Measurements from ENCODE around the gene FBXO38. TPM values are rescaled to one million over a fixed set of nuclear protein-coding genes. Genes with fewer than 3 reads are reported as not detected.

Gene FBXO38
- total RNA-seq, 1 donor from 2014 or later = 65.0 TPM

GRCh38 chr5:148421661-148422060 is 37.9 kb downstream of the FBXO38 start:
- TF ChIP-seq CTCF (IDR thresholded peaks at IDR 0.05; ENCODE audit: unreplicated experiment) = no peak
- DNase-seq (ENCODE audit: low spot score, unreplicated experiment) = no peak
- Mint-ChIP-seq H3K27ac (peak overlapping the region; percentile 30), H3K36me3 (ENCODE audit: insufficient read depth) (peaks cover 37% of the 10 kb centered on the region), H3K4me3 (ENCODE audit: low read depth) (no peak overlapping the region), H3K4me1 (ENCODE audit: low read depth) (peaks cover 12% of the 10 kb centered on the region), H3K27me3 (no peaks in the 10 kb centered on the region), H3K9me3 (ENCODE audit: low read depth) (no peaks in the 10 kb centered on the region)

- peaks cover 30% of the 10 kb centered on the region for H3K36me3 Mint-ChIP-seq (ENCODE audit: insufficient read depth)
- H3K9me3 Mint-ChIP-seq (ENCODE audit: low read depth) = no peaks in the 10 kb centered on the region
- no peak for TF ChIP-seq CTCF (IDR thresholded peaks at IDR 0.05; ENCODE audit: unreplicated experiment)
- H3K27me3 Mint-ChIP-seq = no peaks in the 10 kb centered on the region
- no peak for DNase-seq (ENCODE audit: low spot score, unreplicated experiment)
- peaks cover 12% of the 10 kb centered on the region for H3K4me1 Mint-ChIP-seq (ENCODE audit: low read depth)
- H3K27ac Mint-ChIP-seq = no peak overlapping the region
- H3K4me3 Mint-ChIP-seq (ENCODE audit: low read depth) = no peak overlapping the region
Observed at GRCh38 chr5:148425808-148426207, 42.0 kb downstream of the FBXO38 start.

GRCh38 chr5:148426514-148426913 is 42.8 kb downstream of the FBXO38 start:
- no peaks in the 10 kb centered on the region for H3K27me3 Mint-ChIP-seq
- H3K4me3 Mint-ChIP-seq (ENCODE audit: low read depth) = no peak overlapping the region
- H3K27ac Mint-ChIP-seq = no peak overlapping the region
- no peak for DNase-seq (ENCODE audit: low spot score, unreplicated experiment)
- no peaks in the 10 kb centered on the region for H3K9me3 Mint-ChIP-seq (ENCODE audit: low read depth)
- TF ChIP-seq CTCF (IDR thresholded peaks at IDR 0.05; ENCODE audit: unreplicated experiment) = no peak
- H3K36me3 Mint-ChIP-seq (ENCODE audit: insufficient read depth) = peaks cover 34% of the 10 kb centered on the region
- peaks cover 12% of the 10 kb centered on the region for H3K4me1 Mint-ChIP-seq (ENCODE audit: low read depth)

GRCh38 chr5:148427370-148428042 is 43.7 kb downstream of the FBXO38 start:
- H3K27ac Mint-ChIP-seq = no peak overlapping the region
- peaks cover 10% of the 10 kb centered on the region for H3K4me1 Mint-ChIP-seq (ENCODE audit: low read depth)
- no peak overlapping the region for H3K4me3 Mint-ChIP-seq (ENCODE audit: low read depth)
- H3K9me3 Mint-ChIP-seq (ENCODE audit: low read depth) = no peaks in the 10 kb centered on the region
- no peak for DNase-seq (ENCODE audit: low spot score, unreplicated experiment)
- TF ChIP-seq CTCF (IDR thresholded peaks at IDR 0.05; ENCODE audit: unreplicated experiment) = no peak
- H3K36me3 Mint-ChIP-seq (ENCODE audit: insufficient read depth) = peaks cover 28% of the 10 kb centered on the region
- H3K27me3 Mint-ChIP-seq = no peaks in the 10 kb centered on the region

- Mint-ChIP-seq H3K36me3 (ENCODE audit: insufficient read depth) (peaks cover 32% of the 10 kb centered on the region), H3K27me3 (no peaks in the 10 kb centered on the region), H3K27ac (no peak overlapping the region), H3K9me3 (ENCODE audit: low read depth) (no peaks in the 10 kb centered on the region), H3K4me3 (ENCODE audit: low read depth) (no peak overlapping the region), H3K4me1 (ENCODE audit: low read depth) (peaks cover under 1% of the 10 kb centered on the region)
- no peak for DNase-seq (ENCODE audit: low spot score, unreplicated experiment)
- TF ChIP-seq CTCF (IDR thresholded peaks at IDR 0.05; ENCODE audit: unreplicated experiment) = no peak
Observed at GRCh38 chr5:148428848-148429247, 45.1 kb downstream of the FBXO38 start.
